Stomach smooth muscle (tissue), 2 donors: ENCODE results near the gene TRIM36.

Source experiments
- H3K27ac ChIP-seq: one replicate; pipeline ENCODE4 v1.7.0; 2013; ENCODE audit warnings: mild to moderate bottlenecking, low read length, inconsistent platforms
- H3K27me3 ChIP-seq, 2 donors: one replicate each; pipeline ENCODE4 v1.7.0; 2013; ENCODE audit warnings: low read length in 2 of 2; ENCODE audit not compliant: insufficient read depth in 2 of 2, control insufficient read depth in 1 of 2
- H3K36me3 ChIP-seq, 2 donors: one replicate each; pipeline ENCODE4 v1.7.0; 2013; ENCODE audit warnings: low read length in 2 of 2; ENCODE audit not compliant: control insufficient read depth in 2 of 2, insufficient read depth in 2 of 2
- H3K4me1 ChIP-seq: one replicate; pipeline ENCODE4 v1.7.0; 2013; ENCODE audit warnings: low read length; ENCODE audit not compliant: control insufficient read depth, insufficient read depth
- H3K4me3 ChIP-seq, 2 donors: one replicate each; pipeline ENCODE4 v1.7.0; 2013; ENCODE audit warnings: low read length in 2 of 2
- H3K9ac ChIP-seq, 2 donors: one replicate each; pipeline ENCODE4 v1.7.0; 2013; ENCODE audit warnings: low read length in 2 of 2, mild to moderate bottlenecking in 1 of 2
- H3K9me3 ChIP-seq, 2 donors: one replicate each; pipeline ENCODE4 v1.7.0; 2013; ENCODE audit warnings: low read length in 2 of 2; ENCODE audit not compliant: control insufficient read depth in 2 of 2
- donor health status: healthy.
- donor health status: Pancreatic carcinoma.

TRIM36 gene

DNA sequence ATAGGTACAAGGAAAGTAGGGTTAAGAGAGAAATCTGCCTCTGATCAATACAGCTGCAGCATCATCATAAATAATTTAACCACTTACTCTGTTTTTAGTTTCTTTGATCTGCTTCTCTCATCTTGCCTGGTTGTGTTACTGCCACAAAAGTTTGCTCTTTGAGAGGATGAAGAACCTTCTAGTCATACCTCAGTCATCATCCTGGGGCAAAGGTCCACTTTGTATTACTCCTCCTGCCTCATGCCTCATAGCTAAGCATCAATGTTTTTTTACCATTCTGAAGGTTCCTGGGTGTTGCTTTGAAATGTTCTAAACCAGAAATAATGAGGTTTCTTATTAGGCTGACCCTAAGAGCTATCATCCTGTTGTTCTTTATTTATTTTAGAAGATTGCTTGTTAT, 17.1 kb upstream of the TRIM36 start:
- no peak overlapping the region for H3K27ac ChIP-seq
- H3K9ac ChIP-seq = no peak overlapping the region
- H3K4me1 ChIP-seq = no peaks in the 10 kb centered on the region
- no peak overlapping the region for H3K4me3 ChIP-seq
- H3K36me3 ChIP-seq = no peaks in the 10 kb centered on the region
- peaks cover 13 to 21% of the 10 kb centered on the region in 2 donors for H3K27me3 ChIP-seq
- H3K9me3 ChIP-seq = no peaks in the 10 kb centered on the region

DNA sequence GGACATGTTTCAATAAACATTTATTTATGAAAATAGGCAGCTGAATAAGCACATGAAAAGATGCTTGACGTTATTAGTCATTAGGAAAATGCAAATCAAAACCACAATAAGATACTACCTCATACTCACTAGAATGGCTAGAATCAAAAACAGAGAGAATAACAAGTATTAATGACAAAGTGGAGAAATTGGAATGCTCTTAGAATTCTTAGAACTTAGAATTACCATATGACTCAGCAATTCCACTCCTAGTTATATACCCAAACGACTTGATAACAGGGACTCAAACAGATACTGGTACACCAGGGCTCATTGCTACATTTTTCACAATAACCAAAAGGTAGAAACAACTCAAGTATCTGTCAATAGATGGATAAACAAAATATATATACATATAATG, 15.1 kb upstream of the TRIM36 start:
- Histone ChIP-seq H3K27ac (no peak overlapping the region), H3K4me3 (no peak overlapping the region), H3K9ac (no peak overlapping the region), H3K27me3 (peaks cover 32 to 40% of the 10 kb centered on the region in 2 donors), H3K9me3 (no peaks in the 10 kb centered on the region), H3K36me3 (no peaks in the 10 kb centered on the region), H3K4me1 (peaks cover 9% of the 10 kb centered on the region)

DNA sequence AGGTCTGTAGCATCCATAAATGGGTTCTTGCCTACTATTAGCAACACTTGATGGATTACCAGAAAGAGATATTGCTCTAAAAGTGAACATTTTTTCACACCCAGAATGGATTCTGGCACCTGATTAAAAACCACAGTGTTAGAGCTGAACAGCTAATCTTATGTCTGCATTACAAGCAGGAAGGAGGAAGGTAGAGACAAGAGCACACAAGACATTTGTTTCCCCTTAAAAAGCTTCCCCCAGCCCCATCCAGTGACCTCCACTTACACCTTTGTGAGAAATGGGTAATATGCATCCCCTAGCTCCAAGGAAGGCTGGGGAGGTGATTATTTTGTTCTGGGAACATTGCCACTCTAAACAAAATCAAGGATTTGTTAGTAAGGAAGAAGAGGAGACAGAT, 12.0 kb upstream of the TRIM36 start:
- no peak overlapping the region for H3K9ac ChIP-seq
- no peak overlapping the region for H3K27ac ChIP-seq
- no peaks in the 10 kb centered on the region for H3K36me3 ChIP-seq
- peaks cover 14% of the 10 kb centered on the region for H3K4me1 ChIP-seq
- no peaks in the 10 kb centered on the region for H3K9me3 ChIP-seq
- peaks cover 47 to 60% of the 10 kb centered on the region in 2 donors for H3K27me3 ChIP-seq
- H3K4me3 ChIP-seq = no peak overlapping the region

DNA sequence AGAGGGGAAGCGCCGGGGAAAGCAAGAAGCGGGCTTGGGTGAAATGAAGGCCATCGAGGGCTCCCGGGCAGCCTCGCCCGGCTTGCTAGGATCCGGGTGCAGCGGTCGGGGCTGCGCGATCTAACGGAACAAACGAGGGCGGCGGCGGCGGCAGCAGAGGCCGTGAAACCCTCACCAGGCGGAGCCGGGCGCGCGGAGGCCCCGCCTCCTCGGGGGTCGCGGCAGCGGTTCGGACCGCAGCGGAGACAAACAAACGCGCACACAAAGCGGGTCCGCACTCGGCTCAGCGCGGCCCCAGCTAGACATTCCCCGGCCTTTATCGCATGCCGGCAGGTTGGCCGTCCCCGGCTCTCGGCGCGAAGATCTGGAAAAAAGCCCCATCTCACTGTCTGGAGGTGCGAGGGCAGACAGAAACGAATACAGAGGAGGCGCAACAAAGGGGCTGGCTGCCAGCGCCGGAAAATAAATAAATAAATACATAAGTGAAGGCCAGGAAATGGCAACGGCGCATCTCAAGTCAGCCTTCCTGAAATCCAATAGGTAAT, 10.5 kb upstream of the TRIM36 start:
- H3K9ac ChIP-seq = no peak overlapping the region
- peak overlapping the region; percentile 21 to 68 for H3K4me3 ChIP-seq
- peaks cover 14% of the 10 kb centered on the region for H3K4me1 ChIP-seq
- no peaks in the 10 kb centered on the region for H3K36me3 ChIP-seq
- no peak overlapping the region for H3K27ac ChIP-seq
- H3K9me3 ChIP-seq = no peaks in the 10 kb centered on the region
- peaks cover 47 to 60% of the 10 kb centered on the region in 2 donors for H3K27me3 ChIP-seq

DNA sequence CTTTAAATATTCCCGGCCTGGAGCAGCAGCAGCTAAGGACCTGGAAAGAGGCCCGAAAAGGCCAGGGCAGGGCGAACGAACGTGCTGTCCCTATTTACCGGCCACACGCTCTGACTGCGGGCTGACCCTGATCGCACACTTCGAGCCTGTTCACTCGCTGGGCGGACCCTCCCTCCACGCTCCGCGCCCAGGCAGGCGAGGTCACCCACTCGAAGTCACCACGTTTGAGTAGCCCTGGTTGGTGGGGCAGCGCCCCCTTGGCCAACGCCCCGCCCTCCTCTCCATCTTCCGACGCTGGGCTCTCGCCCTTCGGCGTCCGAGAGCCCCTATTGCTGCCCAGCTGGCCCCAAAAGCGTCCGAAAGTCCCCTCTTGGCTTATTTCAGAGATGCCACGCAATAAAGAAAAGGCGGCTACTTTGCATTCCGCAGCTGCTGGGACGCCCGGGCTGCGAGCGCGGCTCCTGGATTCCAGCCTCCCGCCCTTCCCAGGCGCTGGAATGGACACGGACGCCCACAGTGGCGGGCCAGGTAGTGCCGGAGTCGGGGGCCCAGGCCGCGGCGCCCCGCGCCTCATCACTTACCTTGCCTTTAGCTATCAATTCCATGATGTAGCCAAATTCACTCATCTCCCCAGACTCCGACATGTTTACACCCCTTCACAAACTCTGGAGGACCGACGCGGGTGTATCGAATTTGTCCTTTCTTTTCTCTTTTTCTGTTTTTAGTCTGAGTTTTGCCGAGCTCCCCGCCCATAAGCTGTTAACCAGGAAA, 9.9 kb upstream of the TRIM36 start:
- Histone ChIP-seq H3K36me3 (no peaks in the 10 kb centered on the region), H3K9me3 (no peaks in the 10 kb centered on the region), H3K9ac (no peak overlapping the region), H3K27ac (no peak overlapping the region), H3K27me3 (peaks cover 47 to 60% of the 10 kb centered on the region in 2 donors), H3K4me3 (peak overlapping the region; percentile 21 to 68), H3K4me1 (peaks cover 14% of the 10 kb centered on the region)

DNA sequence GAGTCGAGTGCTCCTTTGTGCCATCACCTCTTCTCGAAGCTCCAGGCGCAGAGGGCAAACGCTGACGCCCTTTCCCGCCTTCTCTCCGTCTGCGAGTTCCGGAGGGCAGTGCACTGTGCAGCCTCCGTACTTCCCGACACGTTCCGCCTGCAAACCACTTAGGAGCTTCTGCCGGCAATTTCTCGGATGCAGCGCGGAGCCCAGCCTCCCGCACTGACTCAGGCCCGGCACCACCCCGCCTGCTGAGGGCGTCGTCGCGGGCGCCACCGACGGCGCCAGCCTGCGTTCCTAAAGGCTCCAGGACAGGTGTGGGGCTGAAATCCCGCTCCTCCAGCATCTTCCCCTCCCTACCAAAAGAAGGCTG, 9.3 kb upstream of the TRIM36 start:
- Histone ChIP-seq H3K36me3 (no peaks in the 10 kb centered on the region), H3K4me3 (peak overlapping the region in 1 of 2 donors; percentile 68), H3K27ac (no peak overlapping the region), H3K9ac (no peak overlapping the region), H3K9me3 (no peaks in the 10 kb centered on the region), H3K27me3 (peaks cover 44 to 56% of the 10 kb centered on the region in 2 donors), H3K4me1 (peaks cover 14% of the 10 kb centered on the region)

DNA sequence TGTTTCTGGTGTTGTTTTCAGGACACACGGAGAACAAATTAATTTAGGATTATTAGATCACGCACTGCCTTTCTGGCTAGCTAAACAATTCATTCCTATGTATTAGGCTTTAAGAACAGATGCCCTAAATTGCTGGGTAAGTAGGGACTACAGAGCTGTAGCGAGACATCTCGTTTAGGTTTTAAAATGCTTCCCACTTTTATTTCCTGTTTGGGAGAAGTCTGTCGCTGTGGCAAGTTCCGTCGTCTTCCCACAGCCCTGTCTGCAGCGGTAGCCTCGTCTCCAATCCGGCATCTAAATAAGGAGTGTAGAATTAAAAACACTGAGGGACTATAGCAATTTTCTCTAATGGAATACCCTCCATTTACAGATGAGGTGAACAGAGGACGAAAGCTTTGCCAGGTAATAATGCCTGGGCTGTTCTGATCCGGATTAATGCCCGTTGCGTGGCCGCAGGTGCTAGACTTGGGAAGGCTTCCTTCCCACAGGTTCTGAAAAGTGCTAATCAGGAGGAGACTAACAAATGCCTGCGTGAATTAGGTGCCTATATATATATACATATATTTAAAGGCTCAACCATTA, 1.3 kb upstream of the TRIM36 start:
- peaks cover 25 to 34% of the 10 kb centered on the region in 2 donors for H3K27me3 ChIP-seq
- H3K36me3 ChIP-seq = no peaks in the 10 kb centered on the region
- peaks cover 16% of the 10 kb centered on the region for H3K4me1 ChIP-seq
- H3K27ac ChIP-seq = no peak overlapping the region
- H3K9me3 ChIP-seq = no peaks in the 10 kb centered on the region
- no peak overlapping the region for H3K9ac ChIP-seq
- H3K4me3 ChIP-seq = peak overlapping the region; percentile 6 to 81

DNA sequence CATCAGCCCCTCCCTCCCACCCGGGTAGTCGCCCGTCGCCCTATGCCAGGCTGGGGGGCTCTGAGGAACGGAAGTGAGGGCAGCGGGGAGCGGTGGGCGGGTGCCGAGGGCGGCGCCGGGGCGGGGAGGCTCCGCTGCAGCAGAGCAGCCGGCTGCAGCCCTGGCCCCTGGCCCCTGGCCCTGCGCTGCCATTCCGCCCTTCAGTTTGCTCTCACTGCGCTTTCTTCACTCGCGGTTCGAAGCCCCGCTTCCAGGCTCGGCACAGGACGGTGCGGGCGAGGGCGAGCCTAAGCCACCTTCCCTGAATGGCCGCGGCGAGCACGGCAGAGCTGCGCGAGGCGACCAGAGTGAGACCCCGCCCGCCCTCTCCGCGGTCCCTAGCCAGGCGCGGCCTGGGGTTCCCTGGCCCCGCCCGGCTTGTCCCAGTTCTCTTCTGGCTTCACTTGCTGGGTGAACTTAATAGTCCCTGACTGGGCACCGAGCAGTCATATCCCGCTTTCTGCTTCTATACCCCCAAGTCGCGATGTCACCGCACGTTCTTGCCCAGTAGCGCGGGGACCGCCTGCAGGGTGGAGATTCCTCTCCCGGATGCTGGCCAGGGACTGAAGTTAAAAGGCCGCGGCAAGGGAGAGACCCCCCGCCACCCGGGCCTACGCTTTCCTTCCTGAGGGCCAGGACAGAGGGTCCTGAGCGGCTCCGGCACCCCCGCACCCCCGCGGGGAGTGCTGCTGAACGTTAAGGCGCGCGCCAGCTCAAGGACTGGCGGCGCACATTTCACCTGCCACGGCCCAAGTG, 623 bp upstream of the TRIM36 start:
- peaks cover 16% of the 10 kb centered on the region for H3K4me1 ChIP-seq
- no peaks in the 10 kb centered on the region for H3K36me3 ChIP-seq
- H3K9ac ChIP-seq = no peak overlapping the region
- no peaks in the 10 kb centered on the region for H3K9me3 ChIP-seq
- H3K27me3 ChIP-seq = peaks cover 30 to 38% of the 10 kb centered on the region in 2 donors
- no peak overlapping the region for H3K27ac ChIP-seq
- H3K4me3 ChIP-seq = peak overlapping the region; percentile 6 to 81

DNA sequence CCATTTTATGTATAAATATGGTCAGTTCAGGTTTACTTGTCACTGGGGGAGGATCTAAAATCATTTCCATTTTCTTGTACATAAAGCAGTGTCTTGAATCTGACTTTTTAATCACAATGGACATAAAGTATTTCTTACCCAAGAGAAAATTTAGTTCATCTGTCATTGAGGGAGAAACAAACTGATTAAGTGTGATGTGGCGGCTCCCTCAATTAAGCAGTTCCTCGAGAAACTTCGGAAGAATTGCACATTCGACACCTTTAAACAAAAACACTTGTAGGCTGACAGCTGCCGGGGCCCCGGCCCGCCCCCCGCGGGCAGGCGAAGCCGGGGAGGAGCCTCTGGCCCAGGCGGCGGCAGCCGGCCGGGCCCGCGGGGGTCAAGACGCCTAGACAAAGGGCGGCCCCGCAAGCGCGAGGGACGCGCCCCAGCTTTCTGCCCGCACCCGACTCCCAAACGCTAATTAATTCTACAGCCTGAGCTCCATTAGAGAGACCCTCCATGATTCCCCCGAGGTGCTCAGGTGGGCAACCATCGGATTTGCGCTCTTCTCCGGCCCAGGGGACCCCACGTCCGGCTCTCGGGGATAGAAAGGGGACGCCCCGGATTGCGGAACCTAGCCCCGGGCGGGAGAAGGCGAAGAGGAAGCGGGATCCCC, 750 bp downstream of the TRIM36 start:
- Histone ChIP-seq H3K9ac (peak overlapping the region; percentile 32 to 51), H3K36me3 (no peaks in the 10 kb centered on the region), H3K4me3 (peak overlapping the region; percentile 72 to 81), H3K9me3 (no peaks in the 10 kb centered on the region), H3K27ac (no peak overlapping the region), H3K4me1 (peaks cover 16% of the 10 kb centered on the region), H3K27me3 (peaks cover 35 to 41% of the 10 kb centered on the region in 2 donors)

DNA sequence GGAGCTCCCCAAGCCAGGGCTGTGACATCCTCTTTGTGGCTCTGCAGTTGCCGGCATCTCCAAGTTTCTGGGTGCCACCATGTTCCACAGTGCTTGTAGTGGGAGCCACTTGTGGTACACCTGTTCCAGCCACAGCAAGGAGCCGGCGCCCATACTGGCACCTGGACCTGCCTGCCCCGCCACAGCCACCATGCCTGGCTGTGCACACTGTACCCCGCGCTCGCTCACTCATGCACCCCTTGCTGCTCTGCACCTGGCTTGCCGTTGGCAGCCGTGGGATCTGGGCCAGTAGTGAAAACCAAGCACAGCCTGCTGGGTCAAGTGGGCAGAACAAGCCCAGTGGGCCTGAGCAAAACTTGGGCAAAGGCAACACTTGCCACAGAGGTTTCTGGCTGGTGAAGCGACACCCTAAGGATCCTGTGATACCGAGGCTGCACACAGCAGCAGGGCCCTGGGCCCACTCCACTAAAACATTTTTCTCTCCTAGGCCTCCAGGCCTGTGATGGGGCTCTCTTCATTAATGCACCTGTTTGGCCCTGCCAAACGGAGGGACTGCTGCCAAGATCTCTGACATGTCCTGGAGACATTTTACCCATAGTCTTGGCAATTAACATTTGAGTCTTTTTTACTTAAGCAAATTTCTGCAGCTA, 2.8 kb downstream of the TRIM36 start:
- Histone ChIP-seq H3K27ac (no peak overlapping the region), H3K4me1 (peaks cover 16% of the 10 kb centered on the region), H3K9ac (no peak overlapping the region), H3K36me3 (no peaks in the 10 kb centered on the region), H3K9me3 (no peaks in the 10 kb centered on the region), H3K4me3 (no peak overlapping the region), H3K27me3 (peaks cover 33 to 44% of the 10 kb centered on the region in 2 donors)
